HCT116 (cell line): ENCODE data around the gene MTMR6.

Experiments used
- JUND ChIP-seq: IDR thresholded peaks from 2 replicates; pipeline ENCODE4 v1.6.1; 2012
- POLR2A ChIP-seq: IDR thresholded peaks from 2 replicates; pipeline ENCODE4 v1.7.0; 2011; ENCODE audit warnings: borderline replicate concordance; ENCODE audit not compliant: insufficient read depth, insufficient read length; ENCODE audit errors: extremely low read depth
- YY1 ChIP-seq: IDR thresholded peaks from 2 replicates; pipeline ENCODE4 v1.6.1; 2011; ENCODE audit warnings: low read length, low read depth, moderate library complexity, mild to moderate bottlenecking; ENCODE audit not compliant: insufficient replicate concordance; ENCODE audit errors: extremely low read depth
- TF ChIP-seq, protein P1 (sequence below), 3 experiments: fragments of 200-600 bp in 1 of 3; sonication (generic) in 1 of 3; IDR thresholded peaks in 2 of 3; conservative IDR thresholded peaks in 1 of 3; 2 replicates each; pipeline ENCODE4 v1.5.1; 2012 to 2017; ENCODE audit warnings: low read depth in 2 of 3, low read length in 2 of 3, antibody characterized with exemption in 1 of 3, borderline replicate concordance in 1 of 3, control low read depth in 1 of 3, mild to moderate bottlenecking in 1 of 3, mixed read lengths in 1 of 3, mixed run types in 1 of 3, moderate library complexity in 1 of 3; ENCODE audit not compliant: insufficient read depth in 1 of 3

DNA sequence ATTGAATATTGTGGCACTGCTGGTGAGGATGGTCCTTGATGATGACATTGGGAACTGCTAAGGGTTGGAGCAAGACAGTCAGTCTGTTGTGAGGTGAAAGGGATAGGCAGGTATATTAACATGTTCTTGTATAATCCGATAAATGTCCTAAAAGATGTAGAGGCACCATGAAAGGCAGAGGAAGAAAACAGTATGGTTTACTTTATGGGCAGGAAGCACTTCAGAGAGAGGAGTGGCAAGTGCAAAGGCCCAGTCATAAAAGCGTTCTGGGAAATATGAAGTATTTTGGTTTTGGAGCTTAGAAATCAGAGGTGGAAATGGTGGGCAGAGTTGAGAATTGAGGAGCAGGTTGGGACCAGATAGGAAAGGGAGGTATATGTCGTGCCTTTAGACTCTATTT lies 23.6 kb upstream of the MTMR6 start:
- TF ChIP-seq POLR2A (no peak), YY1 (no peak), JUND (no peak)
- TF ChIP-seq, protein P1, sequence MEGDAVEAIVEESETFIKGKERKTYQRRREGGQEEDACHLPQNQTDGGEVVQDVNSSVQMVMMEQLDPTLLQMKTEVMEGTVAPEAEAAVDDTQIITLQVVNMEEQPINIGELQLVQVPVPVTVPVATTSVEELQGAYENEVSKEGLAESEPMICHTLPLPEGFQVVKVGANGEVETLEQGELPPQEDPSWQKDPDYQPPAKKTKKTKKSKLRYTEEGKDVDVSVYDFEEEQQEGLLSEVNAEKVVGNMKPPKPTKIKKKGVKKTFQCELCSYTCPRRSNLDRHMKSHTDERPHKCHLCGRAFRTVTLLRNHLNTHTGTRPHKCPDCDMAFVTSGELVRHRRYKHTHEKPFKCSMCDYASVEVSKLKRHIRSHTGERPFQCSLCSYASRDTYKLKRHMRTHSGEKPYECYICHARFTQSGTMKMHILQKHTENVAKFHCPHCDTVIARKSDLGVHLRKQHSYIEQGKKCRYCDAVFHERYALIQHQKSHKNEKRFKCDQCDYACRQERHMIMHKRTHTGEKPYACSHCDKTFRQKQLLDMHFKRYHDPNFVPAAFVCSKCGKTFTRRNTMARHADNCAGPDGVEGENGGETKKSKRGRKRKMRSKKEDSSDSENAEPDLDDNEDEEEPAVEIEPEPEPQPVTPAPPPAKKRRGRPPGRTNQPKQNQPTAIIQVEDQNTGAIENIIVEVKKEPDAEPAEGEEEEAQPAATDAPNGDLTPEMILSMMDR (IDR thresholded peaks at IDR 0.05 in 2 of 3, conservative IDR thresholded peaks at IDR 0.05 in 1 of 3; ENCODE audit: borderline replicate concordance in 1 of 3, insufficient read depth in 1 of 3, low read depth in 2 of 3, low read length in 2 of 3) = no peak
